Progenitor cell of endocrine pancreas (in vitro differentiated cells): Measurements from ENCODE around the gene DERL3. TPM values are rescaled to one million over a fixed set of nuclear protein-coding genes. Genes with fewer than 3 reads are reported as not detected.

Source experiments
- DNase-seq: peaks from one replicate; pipeline ENCODE4 v3.0.0; 2021; ENCODE audit warnings: low spot score; ENCODE audit not compliant: unreplicated experiment
- H3K27ac Mint-ChIP-seq: 2 replicates; pipeline ENCODE4 v1.8.0; 2021; ENCODE audit warnings: mild to moderate bottlenecking, moderate library complexity, mixed read lengths
- H3K27me3 Mint-ChIP-seq: 2 replicates; pipeline ENCODE4 v1.8.0; 2021; ENCODE audit warnings: mixed read lengths
- H3K36me3 Mint-ChIP-seq: 2 replicates; pipeline ENCODE4 v1.8.0; 2022; ENCODE audit warnings: mixed read lengths; ENCODE audit not compliant: insufficient read depth
- H3K4me1 Mint-ChIP-seq: 2 replicates; pipeline ENCODE4 v1.8.0; 2021; ENCODE audit warnings: low read depth, mixed read lengths
- H3K4me3 Mint-ChIP-seq: 2 replicates; pipeline ENCODE4 v1.8.0; 2021; ENCODE audit warnings: low read depth, mild to moderate bottlenecking, moderate library complexity, mixed read lengths
- H3K9me3 Mint-ChIP-seq: 2 replicates; pipeline ENCODE4 v1.8.0; 2021; ENCODE audit warnings: low read depth, mixed read lengths
- total RNA-seq: library from RNA; stranded (reverse); gene quantifications from 2 replicates; pipeline ENCODE4 v1.2.1, GENCODE V29; 2021
- TF ChIP-seq, protein P1 (sequence below): fragments of 200-600 bp; sonication (generic); IDR thresholded peaks from one replicate; pipeline ENCODE4 v1.5.0; 2021; ENCODE audit warnings: antibody characterized with exemption, mild to moderate bottlenecking; ENCODE audit not compliant: unreplicated experiment

Gene DERL3
- total RNA-seq, 1 donor from 2014 or later = 1.5 TPM

GRCh38 chr22:23832226-23833016 is 6.4 kb downstream of the DERL3 start:
- TF ChIP-seq, protein P1, sequence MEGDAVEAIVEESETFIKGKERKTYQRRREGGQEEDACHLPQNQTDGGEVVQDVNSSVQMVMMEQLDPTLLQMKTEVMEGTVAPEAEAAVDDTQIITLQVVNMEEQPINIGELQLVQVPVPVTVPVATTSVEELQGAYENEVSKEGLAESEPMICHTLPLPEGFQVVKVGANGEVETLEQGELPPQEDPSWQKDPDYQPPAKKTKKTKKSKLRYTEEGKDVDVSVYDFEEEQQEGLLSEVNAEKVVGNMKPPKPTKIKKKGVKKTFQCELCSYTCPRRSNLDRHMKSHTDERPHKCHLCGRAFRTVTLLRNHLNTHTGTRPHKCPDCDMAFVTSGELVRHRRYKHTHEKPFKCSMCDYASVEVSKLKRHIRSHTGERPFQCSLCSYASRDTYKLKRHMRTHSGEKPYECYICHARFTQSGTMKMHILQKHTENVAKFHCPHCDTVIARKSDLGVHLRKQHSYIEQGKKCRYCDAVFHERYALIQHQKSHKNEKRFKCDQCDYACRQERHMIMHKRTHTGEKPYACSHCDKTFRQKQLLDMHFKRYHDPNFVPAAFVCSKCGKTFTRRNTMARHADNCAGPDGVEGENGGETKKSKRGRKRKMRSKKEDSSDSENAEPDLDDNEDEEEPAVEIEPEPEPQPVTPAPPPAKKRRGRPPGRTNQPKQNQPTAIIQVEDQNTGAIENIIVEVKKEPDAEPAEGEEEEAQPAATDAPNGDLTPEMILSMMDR = no peak
- H3K4me1 Mint-ChIP-seq = no peaks in the 10 kb centered on the region
- H3K27ac Mint-ChIP-seq = no peak overlapping the region
- H3K9me3 Mint-ChIP-seq = no peaks in the 10 kb centered on the region
- no peak overlapping the region for H3K4me3 Mint-ChIP-seq
- no peaks in the 10 kb centered on the region for H3K27me3 Mint-ChIP-seq
- DNase-seq = no peak
- peaks cover 17% of the 10 kb centered on the region for H3K36me3 Mint-ChIP-seq

DNA sequence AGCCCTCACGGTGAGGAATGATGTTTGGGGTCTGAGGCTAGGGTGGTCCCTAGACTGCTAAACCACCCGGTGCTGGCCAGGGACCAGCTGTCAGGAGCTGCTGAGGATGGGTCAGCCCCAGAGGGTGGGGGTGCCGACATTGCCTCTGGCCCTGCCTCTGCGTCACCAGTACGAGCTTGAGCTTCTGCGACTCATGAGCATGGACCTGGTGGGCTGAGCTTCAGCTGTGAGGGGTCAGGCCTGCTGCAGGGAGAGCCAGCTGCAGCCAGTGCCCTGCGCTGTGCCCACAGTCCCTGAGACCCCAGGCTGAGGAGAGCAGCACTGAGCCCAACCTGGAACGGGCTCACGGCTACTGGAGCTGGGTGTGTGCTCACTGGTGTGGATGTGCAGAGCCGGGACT is 7.0 kb downstream of the DERL3 start:
- Mint-ChIP-seq H3K36me3 (peaks cover 18% of the 10 kb centered on the region), H3K27ac (no peak overlapping the region), H3K27me3 (no peaks in the 10 kb centered on the region), H3K4me3 (no peak overlapping the region), H3K4me1 (no peaks in the 10 kb centered on the region), H3K9me3 (no peaks in the 10 kb centered on the region)
- no peak for DNase-seq
- TF ChIP-seq, protein P1 = no peak

GRCh38 chr22:23831261-23831660 is 7.5 kb downstream of the DERL3 start:
- H3K36me3 Mint-ChIP-seq = peaks cover 21% of the 10 kb centered on the region

DNA sequence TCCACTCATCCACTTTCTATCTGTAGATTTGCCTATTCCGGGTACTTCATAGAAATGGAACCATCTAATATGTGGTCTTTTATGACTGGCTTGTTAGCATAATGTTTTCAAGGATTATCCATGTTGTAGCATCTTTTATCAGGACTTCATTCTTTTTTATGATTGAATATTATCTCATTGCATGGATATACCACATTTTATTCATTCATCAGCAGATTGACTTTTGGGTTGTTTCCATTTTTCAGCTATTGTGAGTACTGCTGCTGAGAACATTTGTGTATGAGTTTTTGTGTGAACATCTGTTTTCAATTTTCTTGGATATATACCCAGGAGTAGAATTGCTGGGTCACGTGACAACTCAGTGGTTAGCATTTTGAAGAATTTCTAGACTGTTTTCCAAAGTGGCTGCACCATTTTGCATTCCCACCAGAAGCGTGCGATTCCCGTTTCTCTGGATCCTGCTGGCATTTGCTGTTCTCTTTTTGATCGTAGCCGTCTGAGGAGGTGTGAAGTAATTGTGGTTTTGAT is 8.9 kb downstream of the DERL3 start:
- Mint-ChIP-seq H3K4me1 (no peaks in the 10 kb centered on the region), H3K27me3 (no peaks in the 10 kb centered on the region), H3K36me3 (peaks cover 24% of the 10 kb centered on the region), H3K9me3 (no peaks in the 10 kb centered on the region), H3K27ac (no peak overlapping the region), H3K4me3 (no peak overlapping the region)
- DNase-seq = no peak
- TF ChIP-seq, protein P1 = no peak

More at GRCh38 chr22:23831261-23831660, 7.5 kb downstream of the DERL3 start:
- no peaks in the 10 kb centered on the region for H3K4me1 Mint-ChIP-seq
- H3K27me3 Mint-ChIP-seq = no peaks in the 10 kb centered on the region
- no peak overlapping the region for H3K4me3 Mint-ChIP-seq
- no peak overlapping the region for H3K27ac Mint-ChIP-seq
- no peaks in the 10 kb centered on the region for H3K9me3 Mint-ChIP-seq
- TF ChIP-seq, protein P1 = no peak
- DNase-seq = no peak

- H3K4me3 Mint-ChIP-seq = no peak overlapping the region
- no peak for DNase-seq
Measured at GRCh38 chr22:23828800-23829680, 9.8 kb downstream of the DERL3 start.

More at GRCh38 chr22:23828800-23829680, 9.8 kb downstream of the DERL3 start:
- H3K4me1 Mint-ChIP-seq = no peaks in the 10 kb centered on the region
- H3K36me3 Mint-ChIP-seq = peaks cover 27% of the 10 kb centered on the region
- TF ChIP-seq, protein P1 = no peak
- no peak overlapping the region for H3K27ac Mint-ChIP-seq
- H3K27me3 Mint-ChIP-seq = no peaks in the 10 kb centered on the region
- no peaks in the 10 kb centered on the region for H3K9me3 Mint-ChIP-seq
